ENCODE results near the gene SRPRB.

GRCh38 chr3:133758964-133759739 is 46.5 kb upstream of the SRPRB start:
- TF ChIP-seq ESRRA (IDR thresholded peaks at IDR 0.05; ENCODE audit: borderline replicate concordance, low read length), result no peak
- TF ChIP-seq, protein P1, sequence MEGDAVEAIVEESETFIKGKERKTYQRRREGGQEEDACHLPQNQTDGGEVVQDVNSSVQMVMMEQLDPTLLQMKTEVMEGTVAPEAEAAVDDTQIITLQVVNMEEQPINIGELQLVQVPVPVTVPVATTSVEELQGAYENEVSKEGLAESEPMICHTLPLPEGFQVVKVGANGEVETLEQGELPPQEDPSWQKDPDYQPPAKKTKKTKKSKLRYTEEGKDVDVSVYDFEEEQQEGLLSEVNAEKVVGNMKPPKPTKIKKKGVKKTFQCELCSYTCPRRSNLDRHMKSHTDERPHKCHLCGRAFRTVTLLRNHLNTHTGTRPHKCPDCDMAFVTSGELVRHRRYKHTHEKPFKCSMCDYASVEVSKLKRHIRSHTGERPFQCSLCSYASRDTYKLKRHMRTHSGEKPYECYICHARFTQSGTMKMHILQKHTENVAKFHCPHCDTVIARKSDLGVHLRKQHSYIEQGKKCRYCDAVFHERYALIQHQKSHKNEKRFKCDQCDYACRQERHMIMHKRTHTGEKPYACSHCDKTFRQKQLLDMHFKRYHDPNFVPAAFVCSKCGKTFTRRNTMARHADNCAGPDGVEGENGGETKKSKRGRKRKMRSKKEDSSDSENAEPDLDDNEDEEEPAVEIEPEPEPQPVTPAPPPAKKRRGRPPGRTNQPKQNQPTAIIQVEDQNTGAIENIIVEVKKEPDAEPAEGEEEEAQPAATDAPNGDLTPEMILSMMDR (IDR thresholded peaks at IDR 0.05), result no peak
- no peak for TF ChIP-seq POLR2A (IDR thresholded peaks at IDR 0.05; ENCODE audit: low read length)
- TF ChIP-seq SMC3 (IDR thresholded peaks at IDR 0.05), result no peak
- TF ChIP-seq RCOR1 (IDR thresholded peaks at IDR 0.05; ENCODE audit: low read depth, low read length), result no peak
- no peak for TF ChIP-seq SREBF2 (IDR thresholded peaks at IDR 0.05)
- TF ChIP-seq GATA3 (IDR thresholded peaks at IDR 0.05; ENCODE audit: borderline replicate concordance), result no peak
- TF ChIP-seq PBX3 (IDR thresholded peaks at IDR 0.05), result no peak
- TF ChIP-seq EP300 (IDR thresholded peaks at IDR 0.05), result no peak
- TF ChIP-seq NFE2L2 (conservative IDR thresholded peaks at IDR 0.05; ENCODE audit: low read length), result no peak
- no peak for TF ChIP-seq MYC (IDR thresholded peaks at IDR 0.05; ENCODE audit: borderline replicate concordance, low read length)
- TF ChIP-seq ZSCAN20 (CRISPR knock-in tag; IDR thresholded peaks at IDR 0.05), result no peak
- no peak for TF ChIP-seq HOXA7 (CRISPR knock-in tag; IDR thresholded peaks at IDR 0.05)
- TF ChIP-seq, protein P2, sequence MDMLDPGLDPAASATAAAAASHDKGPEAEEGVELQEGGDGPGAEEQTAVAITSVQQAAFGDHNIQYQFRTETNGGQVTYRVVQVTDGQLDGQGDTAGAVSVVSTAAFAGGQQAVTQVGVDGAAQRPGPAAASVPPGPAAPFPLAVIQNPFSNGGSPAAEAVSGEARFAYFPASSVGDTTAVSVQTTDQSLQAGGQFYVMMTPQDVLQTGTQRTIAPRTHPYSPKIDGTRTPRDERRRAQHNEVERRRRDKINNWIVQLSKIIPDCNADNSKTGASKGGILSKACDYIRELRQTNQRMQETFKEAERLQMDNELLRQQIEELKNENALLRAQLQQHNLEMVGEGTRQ (IDR thresholded peaks at IDR 0.05), result no peak

Measured in A549 (cell line).